Mucosa of descending colon (tissue), 3 donors: ENCODE measurements around the gene EXPH5. TPM values are rescaled to one million over a fixed set of nuclear protein-coding genes. Genes with fewer than 3 reads are reported as not detected.
"Not testable (repeated sequence)": the region's sequence is repeated elsewhere in the genome, so short reads cannot be mapped to it uniquely, and the experiment has no call there.

Source experiments
- ATAC-seq: fragments of 200-7000 bp; cut with Tn5 transposase; one replicate; pipeline ENCODE4 v1.9.1; 2020; ENCODE audit warnings: mild to moderate bottlenecking, moderate library complexity
- DNase-seq, 3 donors: peaks; one replicate each; pipeline ENCODE4 v3.0.0-alpha.2; 2020
- H3K36me3 ChIP-seq: fragments of 200-600 bp; one replicate; pipeline ENCODE4 v1.8.0; 2021; ENCODE audit warnings: low read depth, mild to moderate bottlenecking
- H3K4me1 ChIP-seq: fragments of 200-600 bp; one replicate; pipeline ENCODE4 v1.8.0; 2021; ENCODE audit warnings: low read depth, mild to moderate bottlenecking
- H3K4me3 ChIP-seq: fragments of 200-600 bp; one replicate; pipeline ENCODE4 v1.8.0; 2021; ENCODE audit warnings: mild to moderate bottlenecking
- H3K9me3 ChIP-seq: fragments of 200-600 bp; one replicate; pipeline ENCODE4 v1.8.0; 2021; ENCODE audit warnings: mild to moderate bottlenecking
- CTCF ChIP-seq: fragments of 200-600 bp; IDR thresholded peaks from one replicate; pipeline ENCODE4 v1.8.0; 2022; ENCODE audit warnings: antibody characterized with exemption, mild to moderate bottlenecking
- intact Hi-C, 2 donors: fragments of 100-400 bp; cut with DNase I in 1 of 2; cut with micrococcal nuclease in 1 of 2; formaldehyde crosslinking; loops; one replicate each; pipeline versions ENCODE4 v1.11.0 to v1.11.1; 2022; cut with DNase I, micrococcal nuclease
- total RNA-seq, 3 donors: library from RNA; stranded (reverse); fragmentation: NEBNext Ultra II Directional in 2 of 3; extraction: Animal tissue kit (Norgen Biotek cat#: 25700) in 2 of 3; gene quantifications; one replicate each; pipeline versions ENCODE4 v1.2.1 to v1.2.4, GENCODE V29; 2021 to 2023
- donor health status: DM: no; HTN: no; CAD: no; lungs with moderate emphysema.
- donor health status: DM: no; HTN: no; CAD: no.
- donor health status: DM: no; HTN: yes; CAD: no.

Gene EXPH5
- total RNA-seq, 3 donors from 2014 or later: 22.4 to 79.3 (median 26.1) TPM

GRCh38 chr11:108592591-108593213 is 866 bp downstream of the EXPH5 start:
- Histone ChIP-seq H3K4me3 (peak overlapping the region; percentile 57), H3K9me3 (no peaks in the 10 kb centered on the region), H3K36me3 (no peaks in the 10 kb centered on the region), H3K4me1 (peaks cover 6% of the 10 kb centered on the region)
- ATAC-seq (peak; percentile 30), DNase-seq (peak; percentile 57 to 75 (median 69))
- no peak for TF ChIP-seq CTCF
- intact Hi-C loops: no loop called here

GRCh38 chr11:108591893-108592292 is 1.7 kb downstream of the EXPH5 start:
- Histone ChIP-seq H3K9me3 (no peaks in the 10 kb centered on the region), H3K36me3 (no peaks in the 10 kb centered on the region), H3K4me3 (no peak overlapping the region), H3K4me1 (peaks cover 6% of the 10 kb centered on the region)
- ATAC-seq (peak; percentile 46), DNase-seq (peak in 1 of 3 donors; percentile 85)
- intact Hi-C loops: no loop called here
- TF ChIP-seq CTCF: no peak

GRCh38 chr11:108589136-108589535 is 4.4 kb downstream of the EXPH5 start:
- Histone ChIP-seq H3K4me1 (peaks cover 6% of the 10 kb centered on the region), H3K36me3 (no peaks in the 10 kb centered on the region), H3K4me3 (no peak overlapping the region), H3K9me3 (no peaks in the 10 kb centered on the region)
- no peak for TF ChIP-seq CTCF
- DNase-seq (no peak), ATAC-seq (no peak)
- intact Hi-C loops: no loop called here

DNA sequence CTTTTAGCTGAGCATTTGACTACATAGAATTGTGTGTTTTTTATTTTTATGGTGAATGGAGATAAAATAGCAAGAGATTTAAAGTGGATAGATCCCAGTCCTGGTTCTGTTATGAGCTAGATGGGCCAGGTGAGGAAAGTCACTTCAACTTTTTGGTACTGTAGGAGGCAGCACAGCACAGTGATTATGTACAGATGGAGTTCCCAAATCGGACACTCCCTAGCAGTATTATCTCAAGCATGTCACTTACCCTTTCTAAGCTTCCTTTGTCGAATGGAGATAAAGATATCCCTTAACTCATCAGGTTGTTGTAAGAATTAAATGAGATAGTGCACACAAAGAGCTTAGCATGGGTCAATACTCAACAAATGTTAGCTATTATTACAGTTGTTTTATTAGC is 5.3 kb downstream of the EXPH5 start:
- DNase-seq (no peak), ATAC-seq (no peak)
- Histone ChIP-seq H3K36me3 (no peaks in the 10 kb centered on the region), H3K4me3 (no peak overlapping the region), H3K9me3 (no peaks in the 10 kb centered on the region), H3K4me1 (peaks cover 6% of the 10 kb centered on the region)
- no peak for TF ChIP-seq CTCF
- intact Hi-C loops: no loop called here

DNA sequence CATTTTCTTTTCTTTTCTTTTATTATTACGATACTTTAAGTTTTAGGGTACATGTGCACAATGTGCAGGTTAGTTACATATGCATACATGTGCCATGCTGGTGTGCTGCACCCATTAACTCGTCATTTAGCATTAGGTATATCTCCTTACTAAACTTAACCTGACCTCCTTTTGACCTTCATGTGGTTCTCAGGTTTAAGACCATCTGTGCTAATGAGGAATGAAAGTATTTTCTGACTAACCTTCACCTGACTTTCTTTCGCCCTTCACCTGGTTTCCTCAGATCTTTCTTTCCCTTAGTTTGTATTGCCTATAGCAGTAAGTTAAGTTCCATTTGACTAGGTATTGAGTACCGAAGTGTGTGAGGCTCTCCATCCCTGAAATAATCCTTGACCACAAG is 6.5 kb downstream of the EXPH5 start:
- ATAC-seq (no peak), DNase-seq (no peak)
- H3K4me1 ChIP-seq: peaks cover 6% of the 10 kb centered on the region
- TF ChIP-seq CTCF: no peak
- no peak overlapping the region for H3K4me3 ChIP-seq
- no peaks in the 10 kb centered on the region for H3K36me3 ChIP-seq
- no peaks in the 10 kb centered on the region for H3K9me3 ChIP-seq
- intact Hi-C loops: no loop called here

DNA sequence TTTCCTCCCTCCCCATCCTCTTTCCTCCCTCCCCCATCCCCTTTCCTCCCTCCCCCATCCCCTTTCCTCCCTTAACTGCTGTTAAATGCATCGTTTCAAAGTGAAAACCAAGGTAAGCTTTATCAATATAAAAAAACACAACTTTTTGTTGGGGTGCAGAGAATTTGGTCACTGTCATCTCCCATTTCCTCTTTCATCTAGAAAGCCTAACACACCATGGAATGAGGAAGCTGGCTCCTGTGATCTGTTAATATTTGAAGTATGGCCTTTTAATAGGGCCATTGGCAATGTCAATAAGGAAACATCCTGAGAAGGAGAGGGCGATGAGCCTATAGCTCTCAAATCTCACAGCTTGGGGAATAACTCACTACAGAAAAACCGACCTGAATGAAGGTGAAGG is 7.0 kb downstream of the EXPH5 start:
- Histone ChIP-seq H3K4me3 (no peak overlapping the region), H3K9me3 (no peaks in the 10 kb centered on the region), H3K36me3 (no peaks in the 10 kb centered on the region), H3K4me1 (peaks cover 4% of the 10 kb centered on the region)
- ATAC-seq (peak; percentile 92), DNase-seq (peak in 1 of 3 donors; percentile 47)
- intact Hi-C loops: no loop called here
- TF ChIP-seq CTCF: no peak

GRCh38 chr11:108586185-108586584 is 7.4 kb downstream of the EXPH5 start:
- H3K36me3 ChIP-seq, H3K4me1 ChIP-seq, DNase-seq, H3K9me3 ChIP-seq, ATAC-seq, intact Hi-C loops, H3K4me3 ChIP-seq: not testable (repeated sequence)
